BJ (cell line): ENCODE data around the gene MGAT5. TPM values are rescaled to one million over a fixed set of nuclear protein-coding genes. Genes with fewer than 3 reads are reported as not detected.

Source experiments
- CTCF ChIA-PET: fragments of 350-600 bp; formaldehyde crosslinking; extraction: SDS; loops from one replicate; lab custom pipeline; 2021; ENCODE audit warnings: antibody characterized with exemption, inconsistent platforms; lab: Yijun Ruan, JAX
- POLR2A ChIA-PET: fragments of 300-600 bp; sonication (Branson Sonifier 250); formaldehyde crosslinking; extraction: SDS; loops from one replicate; lab custom pipeline; 2021; ENCODE audit warnings: antibody characterized with exemption; lab: Charles Lee
- DNase-seq: peaks from one replicate; pipeline ENCODE4 v3.0.0-alpha.2; 2011; ENCODE audit warnings: low read depth
- H3K27me3 ChIP-seq: 2 replicates; pipeline ENCODE4 v1.6.0; 2011; ENCODE audit warnings: low read length; ENCODE audit not compliant: control insufficient read depth, insufficient read depth
- H3K36me3 ChIP-seq: 2 replicates; pipeline ENCODE4 v1.5.1; 2011; ENCODE audit warnings: low read length; ENCODE audit not compliant: control insufficient read depth, insufficient read depth
- H3K4me3 ChIP-seq: 2 replicates; pipeline ENCODE4 v1.5.1; 2011; ENCODE audit warnings: low read depth, mild to moderate bottlenecking, control low read depth, low read length
- polyA plus RNA-seq: library from polyadenylated mRNA; depleted of rRNA; stranded (reverse); fragments of >200 nt; gene quantifications from 2 replicates; pipeline ENCODE4 v1.2.3, GENCODE V29; 2011
- TF ChIP-seq, protein P1 (sequence below): IDR thresholded peaks from 2 replicates; pipeline ENCODE4 v1.5.1; 2011; ENCODE audit warnings: low read depth, mild to moderate bottlenecking, control low read depth, inconsistent platforms, low read length, moderate library complexity; ENCODE audit not compliant: insufficient read depth

MGAT5 gene
- polyA plus RNA-seq, 1 experiment, result 25.0 TPM

DNA sequence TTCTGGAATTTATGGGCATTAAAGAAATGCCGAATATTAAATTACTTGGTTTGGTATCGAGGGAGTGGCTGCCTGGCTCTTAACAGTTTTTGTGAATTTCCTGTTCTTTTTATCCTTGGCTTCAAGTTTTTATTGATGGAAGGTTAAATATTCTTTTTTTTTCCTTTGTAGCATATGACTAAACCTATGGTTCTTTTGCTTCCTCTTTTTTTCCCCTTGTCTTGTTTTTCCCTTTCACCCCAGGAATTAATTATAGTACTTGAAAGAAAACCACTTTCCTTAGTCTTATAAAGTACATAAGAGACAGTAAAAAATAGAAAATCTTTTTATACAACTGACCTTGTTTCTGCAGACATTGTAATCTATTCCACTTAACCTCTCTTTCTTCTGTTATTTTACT, 42.4 kb downstream of the MGAT5 start:
- H3K36me3 ChIP-seq, result no peaks in the 10 kb centered on the region
- CTCF ChIA-PET, result no interaction called here

DNA sequence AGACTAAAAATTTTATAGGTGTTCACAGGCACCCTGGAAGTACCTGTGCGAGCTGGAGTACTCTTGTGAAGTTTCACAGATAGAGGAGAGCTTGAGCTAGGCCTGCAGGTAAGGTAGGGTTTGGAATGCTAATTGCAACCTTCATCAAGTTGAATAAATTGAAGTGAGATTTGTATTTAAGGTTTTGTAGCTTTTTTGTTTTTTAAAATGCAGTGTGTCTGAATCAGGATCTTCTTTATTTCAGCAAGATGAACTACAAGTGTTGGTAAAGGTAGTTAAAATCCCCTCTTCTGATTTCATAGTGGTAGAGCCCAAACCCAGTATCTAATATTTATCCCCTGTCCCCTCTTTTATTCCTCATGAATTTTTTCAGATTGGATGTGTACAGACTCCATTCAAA, 45.5 kb downstream of the MGAT5 start:
- DNase-seq, result no peak
- Histone ChIP-seq H3K36me3 (no peaks in the 10 kb centered on the region), H3K4me3 (no peak overlapping the region), H3K27me3 (no peaks in the 10 kb centered on the region)
- TF ChIP-seq, protein P1, sequence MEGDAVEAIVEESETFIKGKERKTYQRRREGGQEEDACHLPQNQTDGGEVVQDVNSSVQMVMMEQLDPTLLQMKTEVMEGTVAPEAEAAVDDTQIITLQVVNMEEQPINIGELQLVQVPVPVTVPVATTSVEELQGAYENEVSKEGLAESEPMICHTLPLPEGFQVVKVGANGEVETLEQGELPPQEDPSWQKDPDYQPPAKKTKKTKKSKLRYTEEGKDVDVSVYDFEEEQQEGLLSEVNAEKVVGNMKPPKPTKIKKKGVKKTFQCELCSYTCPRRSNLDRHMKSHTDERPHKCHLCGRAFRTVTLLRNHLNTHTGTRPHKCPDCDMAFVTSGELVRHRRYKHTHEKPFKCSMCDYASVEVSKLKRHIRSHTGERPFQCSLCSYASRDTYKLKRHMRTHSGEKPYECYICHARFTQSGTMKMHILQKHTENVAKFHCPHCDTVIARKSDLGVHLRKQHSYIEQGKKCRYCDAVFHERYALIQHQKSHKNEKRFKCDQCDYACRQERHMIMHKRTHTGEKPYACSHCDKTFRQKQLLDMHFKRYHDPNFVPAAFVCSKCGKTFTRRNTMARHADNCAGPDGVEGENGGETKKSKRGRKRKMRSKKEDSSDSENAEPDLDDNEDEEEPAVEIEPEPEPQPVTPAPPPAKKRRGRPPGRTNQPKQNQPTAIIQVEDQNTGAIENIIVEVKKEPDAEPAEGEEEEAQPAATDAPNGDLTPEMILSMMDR, result no peak
- CTCF ChIA-PET, result interaction anchor here (0.9 to 1.1 kb wide), 2 partner anchors 10 to 15 kb away, joined by 3 read pairs; no protein-coding TSS in a partner anchor
- POLR2A ChIA-PET, result no interaction called here

More for the DNA sequence above, 42.4 kb downstream of the MGAT5 start:
- no peak for DNase-seq
- TF ChIP-seq, protein P1, result no peak
- Histone ChIP-seq H3K4me3 (no peak overlapping the region), H3K27me3 (no peaks in the 10 kb centered on the region)
- POLR2A ChIA-PET, result no interaction called here

DNA sequence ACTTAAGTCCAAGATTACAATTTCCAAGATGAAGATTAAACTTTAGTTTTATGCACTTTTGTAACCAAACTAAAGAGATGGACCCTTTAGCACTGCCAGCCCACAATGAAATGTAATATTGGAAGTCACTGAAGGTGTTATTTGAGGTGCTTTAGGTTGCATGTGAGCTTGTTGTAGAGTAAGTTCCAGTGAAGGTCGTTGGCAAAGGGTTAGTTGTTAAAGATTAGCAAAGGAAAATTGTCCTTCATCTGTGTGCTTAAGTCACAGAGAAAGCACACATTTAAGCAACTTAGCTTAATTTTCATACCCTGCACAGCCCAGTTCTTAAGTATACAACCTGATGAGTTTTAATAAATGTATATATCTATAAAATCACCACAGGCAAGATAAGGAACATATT, 46.7 kb downstream of the MGAT5 start:
- TF ChIP-seq, protein P1, result no peak
- Histone ChIP-seq H3K27me3 (no peaks in the 10 kb centered on the region), H3K4me3 (no peak overlapping the region), H3K36me3 (no peaks in the 10 kb centered on the region)
- ChIA-PET POLR2A (no interaction called here), CTCF (interaction anchor here (0.6 to 0.7 kb wide), 2 partner anchors 16 to 182 kb away, joined by 3 read pairs; no protein-coding TSS in a partner anchor)
- DNase-seq, result no peak

DNA sequence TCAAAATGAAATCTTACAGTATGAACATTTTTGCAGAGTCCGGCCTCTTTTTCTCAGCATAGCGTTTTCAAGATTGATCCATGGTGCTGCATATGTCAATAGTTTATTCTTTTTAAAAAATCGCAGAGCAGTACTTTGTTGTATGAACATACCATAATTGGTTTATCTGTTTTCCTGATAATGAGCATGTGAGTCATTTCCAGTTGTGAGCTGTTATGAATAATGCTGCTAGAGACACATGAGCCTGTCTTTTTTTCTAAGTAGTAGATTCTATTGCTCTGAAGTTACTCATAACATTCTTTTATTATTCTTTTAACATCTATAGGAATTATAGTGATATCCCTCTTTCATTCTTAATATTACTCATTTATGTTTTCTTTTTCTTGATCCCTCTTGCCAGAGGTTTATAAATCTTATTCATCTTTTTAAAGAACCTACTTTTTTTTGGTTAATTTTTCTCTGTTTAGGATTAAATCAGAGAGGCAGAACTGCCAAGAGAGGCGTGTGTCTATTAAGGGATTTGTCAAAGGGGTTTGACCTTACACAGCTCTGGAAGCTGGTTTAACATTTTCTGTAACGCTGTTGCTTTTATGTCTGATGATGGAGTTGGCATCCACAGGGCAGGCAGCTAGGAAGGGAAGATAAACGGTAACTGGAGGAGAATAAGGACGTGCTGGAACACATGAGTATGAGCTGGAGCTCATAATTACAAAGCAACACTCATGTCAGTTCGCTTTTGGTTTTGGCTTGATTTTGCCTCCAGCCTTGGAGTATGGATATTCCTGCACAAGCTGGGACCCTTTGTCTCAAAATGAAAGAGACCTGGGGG, 47.4 kb downstream of the MGAT5 start:
- TF ChIP-seq, protein P1, result no peak
- DNase-seq, result no peak
- Histone ChIP-seq H3K36me3 (no peaks in the 10 kb centered on the region), H3K27me3 (no peaks in the 10 kb centered on the region), H3K4me3 (no peak overlapping the region)
- ChIA-PET POLR2A (no interaction called here), CTCF (interaction anchor here (1.6 kb wide), 1 partner anchor 110 kb away, joined by 5 read pairs; no protein-coding TSS in a partner anchor)

DNA sequence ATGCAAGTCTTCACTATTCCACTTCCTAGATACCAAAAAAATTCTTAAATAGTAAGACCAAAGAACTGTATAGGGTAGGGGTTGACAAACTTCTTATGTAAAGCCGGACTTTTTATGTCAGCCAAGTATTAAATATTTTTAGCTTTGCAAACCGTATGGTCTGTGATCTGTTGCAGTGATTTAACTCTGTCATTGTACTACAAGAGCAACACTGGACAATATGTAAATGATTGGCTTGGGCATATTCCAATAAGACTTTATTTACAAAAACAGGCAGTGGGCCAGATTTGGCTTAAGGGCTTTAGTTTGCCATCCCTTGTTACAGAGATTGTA, 48.0 kb downstream of the MGAT5 start:
- POLR2A ChIA-PET, result no interaction called here
- Histone ChIP-seq H3K36me3 (no peaks in the 10 kb centered on the region), H3K27me3 (no peaks in the 10 kb centered on the region), H3K4me3 (no peak overlapping the region)
- no peak for DNase-seq
- TF ChIP-seq, protein P1, result no peak
- CTCF ChIA-PET, result interaction anchor here (1.6 kb wide), 1 partner anchor 110 kb away, joined by 5 read pairs; no protein-coding TSS in a partner anchor
